ENCODE results near the gene WNK2.

WNK2 gene

DNA sequence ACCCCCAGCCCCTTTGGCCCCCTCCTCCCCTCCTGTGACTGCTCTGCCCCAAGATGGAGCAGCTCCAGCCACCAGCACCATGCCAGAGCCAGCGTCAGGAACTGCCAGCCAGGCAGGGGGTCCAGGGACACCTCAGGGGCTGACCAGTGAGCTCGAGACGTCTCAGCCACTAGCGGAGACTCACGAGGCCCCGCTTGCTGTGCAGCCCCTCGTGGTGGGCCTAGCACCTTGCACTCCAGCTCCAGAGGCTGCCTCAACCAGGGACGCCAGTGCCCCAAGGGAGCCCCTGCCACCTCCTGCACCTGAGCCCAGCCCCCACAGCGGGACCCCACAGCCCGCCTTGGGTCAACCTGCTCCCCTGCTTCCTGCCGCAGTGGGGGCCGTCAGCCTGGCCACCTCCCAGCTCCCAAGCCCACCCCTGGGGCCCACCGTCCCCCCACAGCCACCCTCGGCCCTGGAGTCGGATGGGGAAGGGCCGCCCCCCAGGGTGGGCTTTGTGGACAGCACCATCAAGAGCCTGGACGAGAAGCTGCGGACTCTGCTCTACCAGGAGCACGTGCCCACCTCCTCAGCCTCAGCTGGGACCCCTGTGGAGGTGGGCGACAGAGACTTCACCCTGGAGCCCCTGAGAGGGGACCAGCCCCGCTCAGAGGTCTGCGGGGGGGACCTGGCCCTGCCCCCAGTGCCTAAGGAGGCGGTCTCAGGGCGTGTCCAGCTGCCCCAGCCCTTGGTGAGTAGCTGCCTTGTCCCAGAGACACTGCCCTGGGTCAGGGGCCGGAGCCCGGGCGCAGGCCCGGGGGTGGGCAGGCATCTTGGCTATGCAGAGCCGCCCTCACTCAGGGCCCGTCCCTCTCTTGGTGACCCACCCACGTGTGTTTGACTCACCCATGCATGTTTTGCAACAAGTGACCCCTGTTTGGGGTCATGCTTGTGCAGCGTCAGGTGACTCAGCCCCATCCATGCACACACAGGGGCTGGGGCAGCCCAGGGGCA, 105.2 kb downstream of the WNK2 start:
- DNase-seq (ENCODE audit: insufficient read length, low spot score) = no peak
- FAIRE-seq = no peak

DNA sequence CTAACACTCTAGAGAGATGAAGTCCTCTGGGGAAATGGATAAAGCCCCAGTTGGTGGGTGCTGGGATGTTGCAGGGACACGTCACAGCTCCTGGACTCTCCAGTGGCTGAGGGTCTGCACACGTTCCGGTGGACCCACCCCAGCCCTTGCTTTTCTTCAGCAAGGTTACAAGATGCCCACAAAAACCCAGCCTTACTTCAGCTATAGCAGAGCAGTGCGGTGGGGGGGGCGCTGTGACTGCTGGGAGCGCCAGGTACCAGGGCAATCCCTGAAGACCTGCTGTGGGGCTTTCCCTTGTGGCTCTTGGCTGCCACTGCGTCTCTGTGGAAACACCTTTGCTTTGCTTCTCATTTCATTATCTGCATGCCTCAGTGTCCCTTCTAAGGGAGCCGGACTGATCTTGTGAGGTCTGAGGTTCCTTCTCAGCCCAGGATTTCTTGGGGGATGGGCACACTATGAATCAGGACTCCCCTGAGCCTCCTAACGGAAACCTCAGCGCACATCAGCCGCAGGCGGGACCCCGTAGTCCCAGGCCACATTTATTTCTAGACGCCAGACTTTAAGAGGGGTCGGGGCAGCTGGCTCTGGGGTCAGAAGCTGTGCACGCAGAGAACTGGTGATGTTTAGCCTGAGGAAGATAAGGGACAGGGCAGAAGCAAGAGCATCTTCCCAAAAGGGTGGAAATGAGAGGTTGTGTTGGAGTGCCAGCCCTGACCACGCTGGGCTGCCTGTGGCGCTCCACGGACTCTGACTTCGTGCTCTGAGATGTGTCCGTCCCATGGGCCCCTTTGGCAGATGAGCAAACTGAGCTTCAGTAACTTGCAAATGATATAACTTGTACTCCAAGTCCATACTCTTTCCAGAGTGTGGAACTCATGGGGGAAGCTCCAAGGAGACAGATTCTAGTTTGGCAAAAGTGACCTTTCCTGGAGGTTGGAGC, 106.8 kb downstream of the WNK2 start:
- no peak for DNase-seq (ENCODE audit: insufficient read length, low spot score)
- no peak for FAIRE-seq

DNA sequence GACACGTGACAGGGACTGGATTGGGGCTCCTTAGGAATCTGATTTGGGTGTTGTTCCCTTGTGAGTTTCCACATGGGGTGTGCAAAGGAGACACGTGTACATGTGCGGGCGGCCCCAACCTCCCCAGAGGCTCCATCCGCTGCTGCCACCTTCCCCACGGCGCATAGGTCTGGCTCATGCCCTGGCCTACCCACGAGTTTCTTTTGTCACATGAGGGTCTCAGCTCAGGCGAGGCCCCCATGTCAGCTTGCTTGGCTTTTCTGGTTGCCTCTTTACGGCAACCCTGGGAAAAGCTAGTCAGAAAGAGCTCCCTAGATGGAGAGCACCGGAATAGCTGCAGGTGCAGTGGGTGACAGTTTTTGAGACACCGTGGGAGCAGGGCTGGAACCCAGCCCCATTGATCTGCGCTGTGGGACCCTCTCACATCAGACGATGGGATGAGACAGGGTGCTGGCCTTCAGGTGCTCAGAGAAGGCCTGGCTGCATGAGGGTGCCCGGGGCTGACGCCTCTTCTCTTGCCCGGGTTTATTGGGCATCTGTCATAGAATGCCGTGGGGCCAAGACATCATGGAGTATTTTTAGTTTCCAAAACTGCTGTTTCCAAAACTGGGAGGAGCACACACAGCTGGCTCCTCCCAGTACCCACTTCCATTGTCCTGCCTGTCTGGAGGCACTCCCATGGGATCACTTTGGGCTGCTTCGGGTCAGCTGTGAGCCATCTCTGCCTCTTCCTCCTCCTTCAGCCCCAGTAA, 107.8 kb downstream of the WNK2 start:
- no peak for DNase-seq (ENCODE audit: insufficient read length, low spot score)
- FAIRE-seq = no peak

DNA sequence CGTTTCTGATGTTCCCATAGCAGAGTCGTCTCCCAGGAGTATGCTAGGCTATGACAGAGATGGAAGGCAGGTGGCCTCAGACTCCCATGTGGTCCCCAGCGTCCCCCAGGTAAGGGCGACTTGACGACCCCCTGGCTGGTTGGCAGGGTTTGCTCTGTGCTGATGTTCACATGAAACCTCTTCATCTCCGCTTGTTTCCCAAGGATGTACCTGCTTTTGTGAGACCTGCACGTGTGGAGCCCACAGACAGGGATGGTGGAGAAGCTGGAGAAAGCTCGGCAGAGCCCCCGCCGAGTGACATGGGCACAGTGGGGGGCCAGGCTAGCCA, 108.3 kb downstream of the WNK2 start:
- no peak for DNase-seq (ENCODE audit: insufficient read length, low spot score)
- no peak for FAIRE-seq

DNA sequence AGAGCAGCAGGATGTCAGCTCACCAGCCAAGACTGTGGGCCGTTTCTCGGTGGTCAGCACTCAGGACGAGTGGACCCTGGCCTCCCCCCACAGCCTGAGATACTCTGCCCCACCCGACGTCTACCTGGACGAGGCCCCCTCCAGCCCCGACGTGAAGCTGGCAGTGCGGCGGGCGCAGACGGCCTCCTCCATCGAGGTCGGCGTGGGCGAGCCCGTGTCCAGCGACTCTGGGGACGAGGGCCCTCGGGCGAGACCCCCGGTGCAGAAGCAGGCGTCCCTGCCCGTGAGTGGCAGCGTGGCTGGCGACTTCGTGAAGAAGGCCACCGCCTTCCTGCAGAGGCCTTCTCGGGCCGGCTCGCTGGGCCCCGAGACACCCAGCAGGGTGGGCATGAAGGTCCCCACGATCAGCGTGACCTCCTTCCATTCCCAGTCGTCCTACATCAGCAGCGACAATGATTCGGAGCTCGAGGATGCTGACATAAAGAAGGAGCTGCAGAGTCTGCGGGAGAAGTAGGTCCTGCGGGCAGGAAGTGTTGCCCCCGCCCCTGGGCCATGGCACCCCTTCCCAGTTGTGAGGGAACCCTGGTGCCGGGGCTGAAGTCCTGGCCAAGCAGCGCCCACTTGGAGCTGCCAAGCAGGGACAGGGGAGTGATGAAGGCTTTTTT, 108.9 kb downstream of the WNK2 start:
- FAIRE-seq (no peak), DNase-seq (ENCODE audit: insufficient read length, low spot score) (no peak)

DNA sequence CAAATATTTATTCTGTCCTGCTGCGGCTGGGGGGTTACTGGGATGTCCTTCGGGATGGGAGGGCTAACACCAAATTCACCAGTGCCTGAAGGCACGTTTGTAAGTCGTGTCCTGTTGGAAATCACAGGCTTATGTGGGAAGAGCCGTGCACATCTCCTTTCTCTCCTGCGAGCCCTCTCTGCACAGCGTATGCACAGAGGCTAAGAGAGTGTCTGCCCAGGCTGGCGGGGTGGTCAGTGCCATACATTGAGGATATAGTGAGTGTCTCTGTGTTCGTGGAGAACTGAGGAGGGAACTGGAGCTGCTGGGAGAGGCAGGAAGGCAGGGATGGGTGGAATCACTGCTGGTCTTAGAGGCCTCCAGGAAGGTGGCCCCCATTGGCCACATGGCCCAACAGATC, 110.1 kb downstream of the WNK2 start:
- no peak for DNase-seq (ENCODE audit: insufficient read length, low spot score)
- FAIRE-seq = no peak

DNA sequence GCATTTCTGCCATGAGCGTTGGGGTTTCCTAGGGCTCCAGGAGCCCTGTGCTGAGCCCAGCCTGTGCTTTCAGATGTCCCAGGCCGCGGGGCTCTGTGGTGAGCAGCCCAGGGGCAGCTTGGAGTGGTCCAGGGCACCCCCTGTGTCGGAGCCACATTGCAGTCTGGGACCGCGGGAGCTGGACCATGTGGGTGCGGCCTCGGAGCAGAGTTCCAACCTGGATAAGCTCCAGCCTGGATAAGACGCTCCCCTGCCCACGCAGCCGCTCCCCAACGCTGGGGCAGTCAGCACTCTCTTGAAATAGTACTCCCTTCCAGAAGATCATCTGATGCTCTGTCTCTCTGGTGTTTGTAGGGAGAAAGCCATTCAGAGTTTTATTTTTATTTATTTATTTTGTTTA, 111.1 kb downstream of the WNK2 start:
- no peak for DNase-seq (ENCODE audit: insufficient read length, low spot score)
- FAIRE-seq = no peak

DNA sequence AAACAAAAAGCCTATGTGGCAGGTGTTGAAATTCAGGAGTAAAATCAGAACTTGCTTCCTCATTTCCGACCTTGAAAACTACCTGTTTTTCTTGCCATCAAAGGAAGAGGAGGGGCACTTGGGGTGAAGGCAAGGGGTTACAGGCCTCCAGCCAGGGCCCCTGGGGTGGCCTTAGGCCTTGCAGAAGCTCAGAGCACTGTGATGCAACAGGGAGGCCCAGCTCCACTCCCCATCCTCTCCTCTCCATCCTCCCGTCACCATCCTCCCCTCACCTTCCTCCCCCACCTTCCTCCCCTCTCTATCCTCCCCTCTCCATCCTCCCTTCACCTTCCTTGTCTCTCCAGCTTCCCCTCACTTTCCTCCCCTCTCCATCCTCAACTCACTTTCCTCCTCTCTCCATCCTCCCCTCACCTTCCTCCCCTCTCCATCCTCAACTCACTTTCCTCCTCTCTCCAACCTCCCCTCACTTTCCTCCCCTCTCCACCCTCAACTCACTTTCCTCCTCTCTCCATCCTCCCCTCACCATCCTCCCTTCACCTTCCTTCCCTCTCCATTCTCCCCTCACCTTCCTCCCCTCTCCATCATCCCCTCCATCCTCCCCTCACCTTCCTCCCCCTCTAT, 111.6 kb downstream of the WNK2 start:
- DNase-seq (ENCODE audit: insufficient read length, low spot score) (no peak), FAIRE-seq (no peak)

DNA sequence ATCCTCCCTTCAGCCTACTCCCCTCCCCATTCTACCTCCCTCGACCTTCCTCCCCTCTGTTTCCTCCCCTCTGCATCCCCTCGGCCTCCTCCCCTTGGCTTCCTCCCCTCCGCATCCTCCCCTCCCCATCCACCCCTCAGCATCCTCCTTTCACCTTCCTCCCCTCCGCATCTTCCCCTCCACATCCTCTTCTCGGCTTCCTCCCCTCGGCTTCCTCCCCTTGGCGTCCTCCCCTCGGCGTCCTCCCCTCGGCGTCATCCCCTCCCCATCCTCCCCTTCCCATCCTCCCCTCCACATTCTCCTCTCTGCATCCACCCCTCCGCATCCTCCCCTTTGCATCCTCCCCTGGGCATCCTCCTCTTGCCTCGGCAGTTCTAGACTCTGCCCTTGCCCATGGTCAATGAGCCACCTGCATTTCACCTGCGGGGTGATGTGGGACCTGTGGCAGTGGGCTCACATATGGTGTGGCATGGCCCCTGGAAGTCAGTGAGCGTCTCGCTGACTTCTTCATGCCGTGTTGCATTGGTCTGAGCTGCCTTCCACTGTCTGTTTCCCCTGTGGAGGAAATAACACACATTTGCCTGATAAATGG, 113.0 kb downstream of the WNK2 start:
- DNase-seq (ENCODE audit: insufficient read length, low spot score) (no peak), FAIRE-seq (no peak)

DNA sequence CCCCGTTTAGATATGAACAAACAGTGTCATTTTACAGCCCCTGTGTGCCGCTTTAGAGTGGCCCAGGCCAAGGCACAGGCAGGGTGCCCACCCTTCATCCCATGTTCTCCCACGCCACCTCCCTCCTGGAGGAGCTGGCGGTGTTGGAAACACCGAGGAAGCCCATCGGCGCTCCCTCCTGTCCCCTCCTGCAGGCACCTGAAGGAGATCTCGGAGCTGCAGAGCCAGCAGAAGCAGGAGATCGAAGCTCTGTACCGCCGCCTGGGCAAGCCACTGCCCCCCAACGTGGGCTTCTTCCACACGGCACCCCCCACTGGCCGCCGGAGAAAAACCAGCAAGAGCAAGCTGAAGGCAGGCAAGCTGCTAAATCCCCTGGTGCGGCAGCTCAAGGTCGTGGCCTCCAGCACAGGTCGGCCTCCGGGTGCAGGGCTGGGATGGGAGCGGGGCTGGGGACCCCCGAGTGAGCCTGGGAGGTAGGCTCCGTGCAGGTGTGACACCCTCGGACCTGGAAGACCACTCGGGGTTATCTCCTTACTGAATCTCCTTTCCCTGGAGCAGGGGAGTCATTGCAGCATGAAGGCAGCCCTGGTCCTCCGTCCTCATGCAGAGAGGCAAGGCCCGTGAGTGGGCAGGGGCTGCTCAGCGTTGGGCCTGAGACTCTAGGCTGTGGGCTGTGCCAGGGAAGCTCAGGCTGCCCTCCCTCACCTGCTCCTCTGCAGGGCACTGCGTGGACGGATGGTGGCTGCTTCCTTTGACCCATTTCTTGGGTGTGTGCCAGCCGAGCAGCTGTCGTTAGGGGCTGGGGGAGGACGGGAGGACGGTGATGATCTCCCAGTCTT, 113.9 kb downstream of the WNK2 start:
- no peak for DNase-seq (ENCODE audit: insufficient read length, low spot score)
- FAIRE-seq = no peak

DNA sequence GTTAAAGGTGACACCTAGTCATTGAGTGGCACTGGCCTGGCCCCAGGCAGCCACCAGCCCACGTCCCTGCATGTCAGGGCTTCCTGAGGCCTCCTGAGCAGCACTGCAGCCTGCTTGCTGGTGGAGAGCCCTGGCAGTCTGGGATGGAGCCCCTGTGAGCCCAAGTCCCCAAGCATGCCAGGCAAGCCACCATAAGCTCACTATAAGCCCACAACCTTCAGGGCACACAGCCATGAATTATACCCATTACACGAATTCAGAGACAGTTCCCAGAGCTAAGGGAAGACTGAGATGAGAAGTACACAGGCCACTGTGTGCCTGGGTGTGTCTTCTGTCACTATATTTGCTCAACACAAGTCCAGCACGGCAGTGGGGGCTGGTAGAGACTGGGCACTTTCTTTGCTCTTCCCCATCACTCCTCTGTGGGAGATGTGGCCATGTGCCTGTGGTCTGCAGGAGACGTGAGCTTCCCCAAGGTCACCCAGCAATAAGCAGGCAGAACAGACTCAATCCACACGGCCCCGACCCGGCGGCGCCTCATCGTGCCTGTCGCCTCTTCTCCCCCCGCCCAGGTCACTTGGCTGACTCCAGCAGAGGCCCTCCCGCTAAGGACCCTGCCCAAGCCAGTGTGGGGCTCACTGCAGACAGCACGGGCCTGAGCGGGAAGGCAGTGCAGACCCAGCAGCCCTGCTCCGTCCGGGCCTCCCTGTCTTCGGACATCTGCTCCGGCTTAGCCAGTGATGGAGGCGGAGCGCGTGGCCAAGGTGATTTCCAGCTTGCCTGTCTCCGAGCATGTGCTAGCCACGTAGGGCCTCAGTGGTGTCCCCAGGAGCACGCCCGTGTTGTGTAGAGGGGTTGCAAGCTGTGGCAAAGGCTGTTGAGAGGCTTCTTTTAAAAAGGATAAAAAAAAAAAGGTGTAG, 114.8 kb downstream of the WNK2 start:
- DNase-seq (ENCODE audit: insufficient read length, low spot score) = no peak
- no peak for FAIRE-seq

DNA sequence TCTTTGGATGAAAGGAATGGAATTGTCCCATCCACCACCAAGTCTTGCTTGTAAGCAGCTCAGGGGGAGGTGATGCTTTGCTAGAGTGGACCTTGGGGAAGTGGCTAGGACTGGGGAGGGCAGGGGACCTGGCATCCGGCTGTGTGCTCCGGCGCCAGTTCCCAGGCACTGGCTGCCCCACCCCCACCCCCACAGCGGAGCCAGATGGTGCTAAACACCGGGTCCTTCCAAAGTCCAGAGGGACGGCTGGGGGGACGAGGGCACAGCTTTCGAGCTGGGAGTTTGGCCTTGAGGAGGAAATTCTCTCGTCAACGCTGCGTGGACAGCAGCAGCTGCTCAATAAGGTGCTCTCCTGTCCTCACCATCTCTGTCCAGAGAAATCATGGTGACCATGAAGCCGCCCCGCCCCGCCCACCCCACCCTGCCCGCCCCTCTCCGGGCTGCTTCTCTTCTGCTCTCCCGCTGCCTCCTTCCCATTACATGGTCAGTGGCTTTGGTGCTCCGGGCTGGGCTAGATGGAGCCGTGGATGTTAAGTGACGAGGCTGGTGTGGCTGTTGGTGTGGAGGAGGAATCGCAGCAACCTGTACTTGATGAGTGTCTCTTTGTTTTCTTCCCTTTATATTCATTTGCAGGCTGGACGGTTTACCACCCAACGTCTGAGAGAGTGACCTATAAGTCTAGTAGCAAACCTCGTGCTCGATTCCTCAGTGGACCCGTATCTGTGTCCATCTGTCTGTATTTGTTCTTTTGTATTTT, 115.7 kb downstream of the WNK2 start:
- no peak for FAIRE-seq
- DNase-seq (ENCODE audit: insufficient read length, low spot score) = no peak

DNA sequence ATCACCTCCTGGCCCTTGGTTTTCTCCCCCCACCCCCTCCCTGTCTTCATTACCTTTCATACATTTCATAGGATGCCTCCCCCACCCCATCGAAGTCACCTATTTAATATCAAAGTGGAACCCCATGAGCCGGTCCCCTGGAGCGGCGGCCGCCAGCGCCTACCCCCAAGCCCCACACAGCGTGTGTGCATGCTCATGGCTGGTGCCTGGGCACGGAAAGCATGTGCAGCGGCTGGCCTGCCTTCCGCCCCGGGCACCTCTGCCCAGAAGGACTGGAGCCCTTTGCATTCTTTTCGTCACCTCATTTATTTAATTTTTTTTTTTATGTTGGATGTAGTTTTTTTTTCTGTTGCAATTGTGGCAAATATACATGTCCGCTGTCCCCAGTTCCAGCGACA, 116.2 kb downstream of the WNK2 start:
- DNase-seq (ENCODE audit: insufficient read length, low spot score) = no peak
- no peak for FAIRE-seq

DNA sequence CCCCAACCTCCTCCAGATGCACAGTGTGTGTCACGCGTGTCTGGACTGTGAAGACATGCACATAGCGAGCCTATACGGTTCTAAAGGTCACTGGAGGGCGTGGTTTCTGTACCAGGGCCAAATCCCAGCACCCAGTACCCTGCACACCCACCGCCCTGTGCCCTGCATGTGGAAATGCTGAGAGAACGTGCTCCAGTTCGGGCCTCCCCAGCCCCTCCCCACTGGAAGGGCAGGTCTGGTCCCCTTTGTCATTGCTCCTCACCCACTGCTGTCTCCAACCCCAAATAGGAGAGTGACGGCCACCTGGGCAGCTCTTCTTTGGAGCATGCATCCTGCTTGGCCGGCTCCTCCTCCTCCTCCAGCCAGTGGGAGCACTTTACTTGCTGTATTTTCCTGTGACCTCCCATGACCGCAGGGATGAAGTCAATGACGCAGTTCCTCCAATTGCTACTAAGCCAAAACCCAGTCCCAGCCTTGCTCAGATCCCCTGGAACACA, 116.7 kb downstream of the WNK2 start:
- no peak for FAIRE-seq
- no peak for DNase-seq (ENCODE audit: insufficient read length, low spot score)

DNA sequence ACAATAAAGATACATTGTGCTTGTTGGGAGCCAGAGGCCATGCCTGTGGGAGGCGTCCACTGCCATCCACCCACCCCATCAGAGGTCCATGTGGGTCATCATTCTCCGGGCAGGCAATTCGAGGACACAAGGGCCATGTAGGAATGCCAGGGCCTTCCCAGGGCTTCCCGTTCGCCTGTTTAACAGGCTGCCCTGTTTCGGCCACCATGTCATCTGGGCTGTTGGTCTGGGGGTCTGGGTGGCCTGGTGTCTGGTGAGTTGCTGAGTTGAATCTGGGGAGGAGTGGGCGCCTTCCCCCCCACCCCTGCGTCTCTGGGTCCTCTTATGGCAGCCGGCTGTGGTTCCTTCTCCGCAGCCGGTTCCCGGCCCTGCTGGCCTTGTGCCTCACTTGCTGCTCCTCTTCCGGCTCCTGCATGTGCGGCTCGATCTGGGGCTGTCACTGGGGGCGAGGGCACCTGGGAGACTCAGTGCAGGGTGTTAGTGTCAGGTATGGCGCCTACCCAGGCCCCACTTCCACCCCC, 117.4 kb downstream of the WNK2 start:
- DNase-seq (ENCODE audit: insufficient read length, low spot score) = no peak
- FAIRE-seq = no peak

DNA sequence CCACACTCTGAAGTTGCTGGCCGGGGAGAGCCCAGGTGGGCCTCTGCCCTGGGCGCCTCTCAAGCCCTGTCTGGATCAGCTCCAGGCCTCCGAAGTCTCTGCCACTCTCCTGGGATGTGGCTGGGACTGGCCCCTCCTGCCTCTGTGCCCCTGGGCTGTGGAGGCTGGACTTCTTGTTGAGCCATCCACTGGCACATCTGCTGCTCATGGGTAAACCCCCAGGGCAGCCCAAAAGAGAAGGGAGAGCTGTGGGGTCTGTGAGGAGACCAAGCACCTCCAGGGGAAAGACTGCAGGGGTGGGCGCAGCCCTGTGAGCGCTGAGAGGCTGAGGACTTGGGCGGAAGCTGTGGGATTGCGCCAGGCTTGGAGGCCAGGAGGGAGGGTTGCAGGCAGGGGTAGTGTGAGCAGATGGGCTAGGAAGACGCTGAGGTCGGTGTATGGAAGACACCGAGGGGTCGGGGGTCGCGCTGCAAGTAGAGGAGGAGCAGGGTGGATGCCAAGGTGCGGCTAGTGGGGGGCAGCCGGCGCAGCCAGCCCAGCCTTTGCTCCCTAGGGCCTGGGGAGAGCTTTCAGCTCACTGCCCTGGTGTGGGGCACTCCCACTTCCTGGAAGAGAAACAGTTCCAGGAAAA, 118.1 kb downstream of the WNK2 start:
- DNase-seq (ENCODE audit: insufficient read length, low spot score) = no peak
- FAIRE-seq = no peak
